HUES48 (cell line): ENCODE results near the gene PLCH1.

ENCODE experiments used
- H3K27ac ChIP-seq: one replicate; pipeline ENCODE4 v1.7.0; 2013; ENCODE audit warnings: low read depth, low read length, inconsistent platforms
- H3K27me3 ChIP-seq: 2 replicates; pipeline ENCODE4 v1.6.1; 2013; ENCODE audit warnings: mild to moderate bottlenecking, low read length; ENCODE audit not compliant: control insufficient read depth, insufficient read depth
- H3K36me3 ChIP-seq: 2 replicates; pipeline ENCODE4 v1.6.1; 2013; ENCODE audit warnings: low read length; ENCODE audit not compliant: control insufficient read depth, insufficient read depth
- H3K4me1 ChIP-seq: 2 replicates; pipeline ENCODE4 v1.6.1; 2013; ENCODE audit warnings: mild to moderate bottlenecking, low read length; ENCODE audit not compliant: control insufficient read depth, insufficient read depth
- H3K4me3 ChIP-seq: 2 replicates; pipeline ENCODE4 v1.5.1; 2013; ENCODE audit warnings: mild to moderate bottlenecking, low read depth, low read length
- H3K9ac ChIP-seq: 2 replicates; pipeline ENCODE4 v1.6.1; 2013; ENCODE audit warnings: mild to moderate bottlenecking, low read depth, low read length, moderate library complexity
- H3K9me3 ChIP-seq: 2 replicates; pipeline ENCODE4 v1.6.1; 2013; ENCODE audit warnings: low read length; ENCODE audit not compliant: control insufficient read depth, insufficient read depth

PLCH1 gene

DNA sequence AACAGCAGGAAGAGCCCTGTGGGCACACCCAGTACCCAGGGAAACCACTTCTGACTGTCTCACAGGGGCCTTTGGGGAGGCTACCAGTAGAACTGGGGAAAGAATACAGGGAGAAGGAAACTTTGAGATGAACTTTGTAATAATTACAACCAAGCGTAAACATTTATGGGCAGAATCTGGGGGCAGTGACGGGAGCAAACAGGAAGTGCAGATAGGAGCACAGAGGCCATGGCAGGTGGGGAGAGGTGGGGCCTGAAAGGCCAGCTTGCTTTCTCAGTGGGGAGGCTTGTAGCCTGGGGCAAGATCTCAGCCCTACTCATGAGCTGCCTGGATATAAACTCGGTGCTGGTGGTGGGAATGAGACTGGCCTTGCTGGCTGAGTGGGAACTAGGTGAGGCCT lies 209.8 kb downstream of the PLCH1 start:
- no peak overlapping the region for H3K9ac ChIP-seq
- no peaks in the 10 kb centered on the region for H3K4me1 ChIP-seq
- no peak overlapping the region for H3K27ac ChIP-seq
- no peaks in the 10 kb centered on the region for H3K9me3 ChIP-seq
- no peaks in the 10 kb centered on the region for H3K36me3 ChIP-seq
- no peak overlapping the region for H3K4me3 ChIP-seq
- no peaks in the 10 kb centered on the region for H3K27me3 ChIP-seq

DNA sequence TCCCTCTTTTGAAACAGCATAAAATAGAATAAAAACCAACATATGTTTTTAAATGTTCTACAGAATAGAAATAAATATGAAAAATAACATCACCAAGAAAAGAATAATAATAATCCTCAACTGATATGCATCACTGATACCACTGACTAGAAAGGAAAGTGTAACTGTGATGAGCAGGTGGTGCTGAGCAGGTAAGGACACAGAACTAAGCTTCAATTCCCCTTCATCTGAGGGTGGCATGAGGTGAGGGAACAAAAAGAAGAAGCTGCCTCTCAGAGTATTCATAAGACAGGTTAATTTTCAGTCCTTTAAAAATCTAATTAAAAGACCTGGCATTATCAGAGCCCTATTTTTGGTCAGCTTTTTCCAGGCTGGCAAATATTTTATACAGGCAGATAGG lies 216.3 kb downstream of the PLCH1 start:
- H3K4me1 ChIP-seq: peaks cover 3% of the 10 kb centered on the region; the same call in 1 of the 2 replicates
- no peaks in the 10 kb centered on the region for H3K9me3 ChIP-seq
- no peak overlapping the region for H3K27ac ChIP-seq
- no peaks in the 10 kb centered on the region for H3K27me3 ChIP-seq
- H3K4me3 ChIP-seq: no peak overlapping the region
- H3K9ac ChIP-seq: no peak overlapping the region
- H3K36me3 ChIP-seq: no peaks in the 10 kb centered on the region

DNA sequence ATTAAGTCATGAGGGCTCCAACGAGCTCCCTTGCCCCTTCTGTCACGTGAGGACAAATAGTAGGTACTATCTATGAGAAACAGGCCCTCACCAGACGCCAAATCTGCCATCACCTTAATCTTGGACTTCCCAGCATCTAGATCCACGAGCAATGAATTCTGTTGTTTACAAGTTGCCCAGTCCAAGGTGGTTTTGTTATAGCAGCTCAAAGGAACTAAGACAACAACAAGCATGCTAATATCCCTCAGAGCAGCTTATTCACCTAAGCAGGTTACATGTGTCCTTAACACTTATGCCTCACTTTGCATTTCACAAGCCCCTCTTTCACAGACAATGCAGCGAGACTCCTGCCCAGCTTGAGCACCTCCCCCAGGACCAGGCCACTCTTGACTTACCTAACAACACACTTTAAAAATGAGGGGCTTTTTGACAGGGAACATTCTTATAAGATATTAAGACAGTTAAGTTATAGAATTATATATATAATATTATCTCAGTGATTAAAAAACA lies 219.5 kb downstream of the PLCH1 start:
- Histone ChIP-seq H3K4me1 (peaks cover 3% of the 10 kb centered on the region; the same call in 1 of the 2 replicates), H3K9me3 (no peaks in the 10 kb centered on the region), H3K36me3 (peaks cover 5% of the 10 kb centered on the region), H3K4me3 (no peak overlapping the region), H3K27me3 (no peaks in the 10 kb centered on the region), H3K27ac (no peak overlapping the region), H3K9ac (no peak overlapping the region)

DNA sequence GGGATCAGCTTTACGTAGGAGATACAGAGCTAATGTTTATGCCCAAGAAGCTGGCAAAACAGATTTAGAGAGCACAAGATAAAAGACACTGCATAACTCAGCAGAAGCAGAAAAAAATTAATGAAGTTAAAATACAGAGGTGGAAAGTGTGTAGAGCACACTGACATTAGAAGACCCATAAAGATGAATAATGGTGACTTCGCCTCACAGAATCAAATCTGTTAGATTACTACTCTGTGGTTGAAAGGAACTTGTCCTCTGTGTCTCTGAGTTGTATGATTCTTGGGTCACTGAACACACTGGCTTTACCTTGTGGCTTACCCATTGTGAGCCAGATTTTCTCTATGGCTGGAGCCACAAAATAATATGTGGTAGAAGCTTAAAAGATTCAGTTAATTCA lies 224.4 kb downstream of the PLCH1 start:
- no peaks in the 10 kb centered on the region for H3K27me3 ChIP-seq
- peaks cover 5% of the 10 kb centered on the region for H3K36me3 ChIP-seq
- no peak overlapping the region for H3K4me3 ChIP-seq
- H3K4me1 ChIP-seq: no peaks in the 10 kb centered on the region
- no peak overlapping the region for H3K9ac ChIP-seq
- H3K27ac ChIP-seq: no peak overlapping the region
- no peaks in the 10 kb centered on the region for H3K9me3 ChIP-seq

DNA sequence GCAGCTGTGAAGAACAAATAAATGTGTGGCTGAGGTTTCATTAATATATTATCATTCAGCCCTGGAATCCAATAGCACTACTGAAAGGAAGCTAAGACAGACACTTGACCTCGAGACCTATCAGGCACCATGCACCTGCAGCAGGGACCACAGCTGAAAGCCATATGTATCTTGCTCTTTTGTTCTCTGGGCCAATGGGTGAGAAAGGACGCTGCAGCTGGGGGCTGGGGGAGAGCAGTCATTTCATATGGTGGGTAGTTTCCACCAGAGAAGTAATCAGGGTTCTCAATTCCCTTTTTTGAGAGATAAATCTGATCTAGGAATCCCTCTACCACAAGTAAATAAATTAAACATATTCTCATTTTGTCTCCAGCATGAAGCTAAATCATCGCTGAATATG lies 225.8 kb downstream of the PLCH1 start:
- Histone ChIP-seq H3K4me1 (no peaks in the 10 kb centered on the region), H3K9me3 (no peaks in the 10 kb centered on the region), H3K27me3 (no peaks in the 10 kb centered on the region), H3K36me3 (peaks cover 10% of the 10 kb centered on the region), H3K4me3 (no peak overlapping the region), H3K9ac (no peak overlapping the region), H3K27ac (no peak overlapping the region)

DNA sequence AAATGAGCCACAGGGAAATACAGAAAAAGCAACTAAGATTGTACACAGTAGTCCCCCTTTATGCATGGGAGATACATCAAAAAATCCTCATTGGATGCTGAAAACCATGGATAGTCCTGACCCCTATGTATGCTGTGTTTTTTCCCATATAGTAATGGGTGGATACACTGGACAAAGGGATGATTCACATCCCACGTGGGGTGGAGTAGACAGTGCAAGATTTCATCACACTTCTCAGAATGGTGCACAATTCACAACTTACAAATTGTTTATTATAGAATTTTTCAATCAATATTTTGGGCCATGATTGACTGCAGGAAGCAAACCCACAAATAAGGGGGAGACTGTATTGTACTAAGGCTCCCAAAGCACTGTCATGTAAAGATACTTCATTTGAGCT lies 227.0 kb downstream of the PLCH1 start:
- no peak overlapping the region for H3K27ac ChIP-seq
- no peaks in the 10 kb centered on the region for H3K4me1 ChIP-seq
- no peak overlapping the region for H3K4me3 ChIP-seq
- no peaks in the 10 kb centered on the region for H3K9me3 ChIP-seq
- no peaks in the 10 kb centered on the region for H3K27me3 ChIP-seq
- peaks cover 17% of the 10 kb centered on the region; the same call in 1 of the 2 replicates for H3K36me3 ChIP-seq
- H3K9ac ChIP-seq: no peak overlapping the region

DNA sequence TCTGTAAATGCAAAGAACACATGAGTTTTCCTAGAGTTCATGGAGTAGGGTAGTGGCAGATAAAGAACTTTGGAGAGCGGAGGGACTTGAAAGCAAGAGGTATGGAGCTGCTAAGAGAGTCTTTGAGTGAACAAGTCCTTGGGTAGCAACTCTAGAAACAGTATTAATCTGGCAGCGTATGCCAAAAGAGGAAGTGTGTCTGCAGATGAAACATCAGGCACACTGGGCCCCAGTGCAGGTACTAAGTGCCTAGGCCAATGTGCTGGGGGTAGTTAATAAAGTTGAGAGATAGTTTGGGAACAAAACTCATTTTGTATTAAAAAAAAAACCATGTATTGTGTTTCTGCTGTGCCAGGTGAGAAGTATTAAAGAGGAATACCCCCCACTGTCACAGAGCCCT lies 228.4 kb downstream of the PLCH1 start:
- Histone ChIP-seq H3K9me3 (no peaks in the 10 kb centered on the region), H3K9ac (no peak overlapping the region), H3K4me1 (peaks cover 4% of the 10 kb centered on the region), H3K27ac (no peak overlapping the region), H3K36me3 (peaks cover 17% of the 10 kb centered on the region), H3K27me3 (no peaks in the 10 kb centered on the region), H3K4me3 (no peak overlapping the region)

DNA sequence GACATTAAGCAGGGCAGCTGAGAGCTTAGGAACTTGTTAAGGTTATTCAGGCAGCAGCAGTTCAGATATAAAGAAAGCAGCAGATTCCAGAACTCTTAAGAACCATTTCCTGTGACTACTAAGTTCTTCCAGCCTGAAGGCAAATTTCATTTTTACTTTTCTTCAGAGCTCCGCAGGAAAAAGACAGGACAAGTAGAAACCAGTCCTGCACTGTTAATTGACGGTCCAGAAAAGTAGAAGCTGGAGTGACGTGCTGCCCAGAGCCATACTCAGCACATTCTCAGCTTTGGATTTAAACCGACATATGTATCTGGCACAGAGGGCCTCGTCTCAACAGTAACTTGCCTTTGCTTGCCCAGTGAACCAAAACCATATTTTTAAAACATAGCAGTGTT lies 232.0 kb downstream of the PLCH1 start:
- Histone ChIP-seq H3K27me3 (no peaks in the 10 kb centered on the region), H3K36me3 (peaks cover 12% of the 10 kb centered on the region), H3K4me1 (peaks cover 4% of the 10 kb centered on the region), H3K27ac (no peak overlapping the region), H3K9ac (no peak overlapping the region), H3K4me3 (no peak overlapping the region), H3K9me3 (no peaks in the 10 kb centered on the region)

DNA sequence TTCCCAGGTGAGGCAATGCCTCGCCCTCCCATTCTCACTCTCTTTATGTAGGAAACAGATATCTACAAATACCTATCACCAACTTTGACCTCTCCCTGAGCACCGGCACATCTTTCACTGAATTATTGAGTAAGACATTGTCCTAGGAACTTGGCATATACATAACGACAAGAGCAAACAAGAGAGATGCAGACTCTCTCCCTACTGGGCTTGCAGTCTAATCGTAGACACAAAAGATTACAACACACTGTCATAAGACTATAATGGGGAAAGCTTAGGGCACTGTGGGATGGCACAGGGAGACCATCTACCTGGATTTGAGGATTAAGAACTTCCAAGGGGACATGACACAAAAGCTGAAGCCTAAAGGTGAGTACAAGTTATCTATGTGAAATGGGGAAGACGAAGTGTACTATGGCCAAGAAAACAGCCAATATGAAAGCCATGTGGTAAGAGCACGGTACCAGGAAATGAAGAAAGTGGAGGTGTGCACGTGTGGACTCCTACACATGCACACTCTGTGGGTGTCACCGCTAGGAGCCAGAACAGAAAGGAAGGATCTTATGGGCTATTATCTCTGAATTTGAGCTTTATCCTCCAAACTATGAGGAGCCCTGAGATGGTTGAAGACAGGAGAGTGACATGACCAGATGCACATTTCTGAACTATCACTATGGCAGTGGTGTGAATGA lies 232.6 kb downstream of the PLCH1 start:
- H3K4me1 ChIP-seq: peaks cover 4% of the 10 kb centered on the region
- no peaks in the 10 kb centered on the region for H3K27me3 ChIP-seq
- no peaks in the 10 kb centered on the region for H3K9me3 ChIP-seq
- H3K4me3 ChIP-seq: peak overlapping the region; percentile 23; the same call in 1 of the 2 replicates
- peaks cover 12% of the 10 kb centered on the region for H3K36me3 ChIP-seq
- no peak overlapping the region for H3K9ac ChIP-seq
- H3K27ac ChIP-seq: no peak overlapping the region

DNA sequence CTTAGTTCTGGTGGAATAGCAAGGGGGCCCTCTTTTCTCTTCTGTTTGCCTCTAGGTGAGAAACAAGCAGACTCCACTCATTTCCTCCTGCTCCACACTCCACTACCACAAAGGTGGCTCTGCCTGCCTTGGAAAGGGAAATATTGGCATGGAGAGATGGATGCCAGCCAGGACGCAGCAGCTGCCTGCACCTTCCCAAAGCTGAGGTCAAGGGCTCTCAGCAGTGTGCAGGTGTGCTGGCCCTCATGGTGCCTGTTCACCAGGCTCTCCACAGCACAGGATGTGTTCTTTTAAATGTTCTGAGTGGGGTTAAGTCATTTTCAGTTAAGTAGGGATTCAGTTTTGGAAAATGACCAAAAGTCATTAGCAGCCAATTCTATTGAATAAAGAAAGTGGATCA lies 240.2 kb downstream of the PLCH1 start:
- Histone ChIP-seq H3K4me3 (no peak overlapping the region), H3K27me3 (no peaks in the 10 kb centered on the region), H3K9me3 (no peaks in the 10 kb centered on the region), H3K9ac (no peak overlapping the region), H3K36me3 (peaks cover 21% of the 10 kb centered on the region), H3K27ac (no peak overlapping the region), H3K4me1 (no peaks in the 10 kb centered on the region)

DNA sequence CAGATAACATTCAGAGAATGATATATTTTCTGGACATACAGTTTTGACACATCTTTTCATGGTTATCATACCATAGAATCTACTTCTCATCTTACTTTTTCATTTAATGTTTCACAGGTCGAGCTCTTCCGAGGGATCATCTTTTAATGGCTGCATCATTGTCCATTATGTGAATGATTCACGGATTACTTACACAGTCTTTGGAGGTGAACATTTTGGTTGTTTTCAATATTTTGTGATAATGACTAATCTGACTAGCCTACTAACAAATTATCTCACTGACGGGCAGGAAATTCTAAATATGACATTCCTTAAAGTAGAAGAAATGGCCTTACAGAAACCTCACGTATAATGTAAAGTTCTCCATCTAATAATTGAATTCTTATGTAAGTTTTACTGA lies 242.2 kb downstream of the PLCH1 start:
- Histone ChIP-seq H3K9ac (no peak overlapping the region), H3K4me3 (no peak overlapping the region), H3K36me3 (peaks cover 38% of the 10 kb centered on the region), H3K4me1 (0 out of 2 replicates have a peak, but pooled peaks cover 4% of the 10 kb centered on the region), H3K27ac (no peak overlapping the region), H3K27me3 (no peaks in the 10 kb centered on the region), H3K9me3 (no peaks in the 10 kb centered on the region)
